Hepatocyte (in vitro differentiated cells): ENCODE results near the gene GPHN. TPM values are rescaled to one million over a fixed set of nuclear protein-coding genes. Genes with fewer than 3 reads are reported as not detected.

ENCODE experiments used
- DNase-seq: peaks from one replicate; pipeline ENCODE4 v3.0.0-alpha.2; 2016; ENCODE audit warnings: low spot score
- H2AFZ ChIP-seq: fragments of 200-600 bp; sonication (generic); 2 replicates; pipeline ENCODE4 v1.6.0; 2016; ENCODE audit warnings: antibody characterized with exemption, mild to moderate bottlenecking
- H3K27ac ChIP-seq: fragments of 200-600 bp; sonication (generic); 2 replicates; pipeline ENCODE4 v1.5.1; 2016; ENCODE audit warnings: mild to moderate bottlenecking
- H3K27me3 ChIP-seq: fragments of 200-600 bp; sonication (generic); 2 replicates; pipeline ENCODE4 v1.6.1; 2016
- H3K36me3 ChIP-seq: fragments of 200-600 bp; sonication (generic); replicated peaks from 2 replicates; pipeline ENCODE4 v1.5.1; 2016; ENCODE audit warnings: low read depth; ENCODE audit not compliant: insufficient read depth
- H3K4me1 ChIP-seq: fragments of 200-600 bp; sonication (generic); 2 replicates; pipeline ENCODE4 v1.5.1; 2016; ENCODE audit warnings: mild to moderate bottlenecking, moderate library complexity; ENCODE audit not compliant: insufficient read depth
- H3K4me2 ChIP-seq: fragments of 200-600 bp; sonication (generic); 2 replicates; pipeline ENCODE4 v1.6.0; 2016
- H3K4me3 ChIP-seq: fragments of 200-600 bp; sonication (generic); 2 replicates; pipeline ENCODE4 v1.5.1; 2016; ENCODE audit warnings: mild to moderate bottlenecking
- H3K79me2 ChIP-seq: fragments of 200-600 bp; sonication (generic); 2 replicates; pipeline ENCODE4 v1.6.0; 2017; ENCODE audit warnings: mild to moderate bottlenecking
- H3K9me2 ChIP-seq: fragments of 200-600 bp; sonication (generic); replicated peaks from 2 replicates; pipeline ENCODE4 v1.6.0; 2017; ENCODE audit warnings: mild to moderate bottlenecking; ENCODE audit not compliant: insufficient read depth
- H3K9me3 ChIP-seq: fragments of 200-600 bp; sonication (generic); 2 replicates; pipeline ENCODE4 v1.5.1; 2016; ENCODE audit warnings: low read depth, mild to moderate bottlenecking
- H4K20me1 ChIP-seq: fragments of 200-600 bp; sonication (generic); 2 replicates; pipeline ENCODE4 v1.6.0; 2016; ENCODE audit warnings: mild to moderate bottlenecking; ENCODE audit not compliant: insufficient read depth, poor library complexity, severe bottlenecking
- EZH2 ChIP-seq: fragments of 200-600 bp; sonication (generic); IDR thresholded peaks from 2 replicates; pipeline ENCODE4 v1.6.1; 2016; ENCODE audit warnings: antibody characterized with exemption, mild to moderate bottlenecking, borderline replicate concordance
- EZH2phosphoT487 ChIP-seq: fragments of 200-600 bp; sonication (generic); IDR thresholded peaks from one replicate; pipeline ENCODE4 v1.6.1; 2018; ENCODE audit warnings: antibody characterized with exemption, mild to moderate bottlenecking, low read depth, moderate library complexity; ENCODE audit not compliant: unreplicated experiment, severe bottlenecking
- WGBS: methylation state at CpG from one replicate; pipeline ENCODE4 v1.1.6; 2016; ENCODE audit warnings: low lambda C conversion rate; ENCODE audit errors: missing lambda C conversion rate; 5-methylcytosine and 5-hydroxymethylcytosine counted together
- polyA plus RNA-seq: library from polyadenylated mRNA; unstranded; fragments of >200 nt; fragmentation: Nextera tagmentation; extraction: Ambion mirVana; gene quantifications from 2 replicates; pipeline ENCODE4 v1.2.1, GENCODE V29; 2016
- total RNA-seq: library from RNA; depleted of rRNA; stranded (reverse); fragments of >200 nt; gene quantifications from 2 replicates; pipeline ENCODE4 v1.2.3, GENCODE V29; 2014
- TF ChIP-seq, protein P1 (sequence below): fragments of 200-600 bp; sonication (generic); IDR thresholded peaks from 2 replicates; pipeline ENCODE4 v1.5.1; 2016; ENCODE audit warnings: antibody characterized with exemption, mild to moderate bottlenecking; ENCODE audit not compliant: poor library complexity

GPHN gene
- total and polyA plus RNA-seq, 2 experiments from 2014 or later, result 9.3 to 10.7 TPM

- Histone ChIP-seq H2AFZ (no peak overlapping the region), H3K9me2 (no peaks in the 10 kb centered on the region), H3K36me3 (no peaks in the 10 kb centered on the region), H3K4me2 (no peak overlapping the region), H3K9me3 (no peaks in the 10 kb centered on the region), H3K4me3 (no peak overlapping the region), H3K27me3 (no peaks in the 10 kb centered on the region), H4K20me1 (no peaks in the 10 kb centered on the region), H3K79me2 (no peaks in the 10 kb centered on the region), H3K27ac (no peak overlapping the region), H3K4me1 (no peaks in the 10 kb centered on the region)
- 97% methylated on average over 3 of the region's 3 CpGs for WGBS
- TF ChIP-seq EZH2phosphoT487 (no peak), EZH2 (no peak)
- TF ChIP-seq, protein P1, sequence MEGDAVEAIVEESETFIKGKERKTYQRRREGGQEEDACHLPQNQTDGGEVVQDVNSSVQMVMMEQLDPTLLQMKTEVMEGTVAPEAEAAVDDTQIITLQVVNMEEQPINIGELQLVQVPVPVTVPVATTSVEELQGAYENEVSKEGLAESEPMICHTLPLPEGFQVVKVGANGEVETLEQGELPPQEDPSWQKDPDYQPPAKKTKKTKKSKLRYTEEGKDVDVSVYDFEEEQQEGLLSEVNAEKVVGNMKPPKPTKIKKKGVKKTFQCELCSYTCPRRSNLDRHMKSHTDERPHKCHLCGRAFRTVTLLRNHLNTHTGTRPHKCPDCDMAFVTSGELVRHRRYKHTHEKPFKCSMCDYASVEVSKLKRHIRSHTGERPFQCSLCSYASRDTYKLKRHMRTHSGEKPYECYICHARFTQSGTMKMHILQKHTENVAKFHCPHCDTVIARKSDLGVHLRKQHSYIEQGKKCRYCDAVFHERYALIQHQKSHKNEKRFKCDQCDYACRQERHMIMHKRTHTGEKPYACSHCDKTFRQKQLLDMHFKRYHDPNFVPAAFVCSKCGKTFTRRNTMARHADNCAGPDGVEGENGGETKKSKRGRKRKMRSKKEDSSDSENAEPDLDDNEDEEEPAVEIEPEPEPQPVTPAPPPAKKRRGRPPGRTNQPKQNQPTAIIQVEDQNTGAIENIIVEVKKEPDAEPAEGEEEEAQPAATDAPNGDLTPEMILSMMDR, result no peak
- DNase-seq, result no peak
Measured at GRCh38 chr14:67077921-67078320, 570.0 kb downstream of the GPHN start.

DNA sequence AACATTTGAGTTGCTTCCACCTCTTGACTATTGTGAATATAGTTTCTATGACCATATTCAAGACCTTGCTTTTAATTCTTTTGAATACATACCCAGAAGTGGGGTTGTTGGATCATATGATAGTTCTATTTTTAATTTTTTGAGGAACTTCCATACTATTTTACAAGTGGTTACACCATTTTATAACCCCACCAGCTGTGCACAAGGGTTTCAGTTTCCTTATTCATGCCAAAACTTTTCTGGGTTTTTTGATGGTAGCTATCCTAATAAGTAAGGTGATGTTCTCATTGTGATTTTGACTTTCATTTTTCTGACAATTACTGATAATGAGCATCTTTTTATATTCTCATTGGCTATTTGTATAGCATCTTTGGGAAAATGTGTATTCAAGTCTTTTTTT lies 571.9 kb downstream of the GPHN start:
- no peaks in the 10 kb centered on the region for H3K4me1 ChIP-seq
- H3K4me3 ChIP-seq, result no peak overlapping the region
- no peaks in the 10 kb centered on the region for H4K20me1 ChIP-seq
- no peaks in the 10 kb centered on the region for H3K9me3 ChIP-seq
- no peak overlapping the region for H3K27ac ChIP-seq
- H3K27me3 ChIP-seq, result no peaks in the 10 kb centered on the region
- H3K36me3 ChIP-seq, result no peaks in the 10 kb centered on the region
- no peaks in the 10 kb centered on the region for H3K9me2 ChIP-seq
- no peak overlapping the region for H3K4me2 ChIP-seq
- no peak for DNase-seq
- TF ChIP-seq, protein P1, result no peak
- TF ChIP-seq EZH2phosphoT487 (no peak), EZH2 (no peak)
- H2AFZ ChIP-seq, result no peak overlapping the region
- no peaks in the 10 kb centered on the region for H3K79me2 ChIP-seq

GRCh38 chr14:67108230-67108629 lies 600.3 kb downstream of the GPHN start:
- Histone ChIP-seq H3K27me3 (no peaks in the 10 kb centered on the region), H3K9me2 (no peaks in the 10 kb centered on the region), H3K9me3 (peaks cover 8% of the 10 kb centered on the region), H3K4me2 (no peak overlapping the region), H3K79me2 (no peaks in the 10 kb centered on the region), H2AFZ (no peak overlapping the region), H3K27ac (no peak overlapping the region), H3K36me3 (no peaks in the 10 kb centered on the region), H4K20me1 (no peaks in the 10 kb centered on the region), H3K4me3 (no peak overlapping the region), H3K4me1 (no peaks in the 10 kb centered on the region)
- WGBS, result 84% methylated on average over 1 of the region's 1 CpG
- no peak for DNase-seq
- TF ChIP-seq, protein P1, result no peak
- TF ChIP-seq EZH2phosphoT487 (no peak), EZH2 (no peak)

DNA sequence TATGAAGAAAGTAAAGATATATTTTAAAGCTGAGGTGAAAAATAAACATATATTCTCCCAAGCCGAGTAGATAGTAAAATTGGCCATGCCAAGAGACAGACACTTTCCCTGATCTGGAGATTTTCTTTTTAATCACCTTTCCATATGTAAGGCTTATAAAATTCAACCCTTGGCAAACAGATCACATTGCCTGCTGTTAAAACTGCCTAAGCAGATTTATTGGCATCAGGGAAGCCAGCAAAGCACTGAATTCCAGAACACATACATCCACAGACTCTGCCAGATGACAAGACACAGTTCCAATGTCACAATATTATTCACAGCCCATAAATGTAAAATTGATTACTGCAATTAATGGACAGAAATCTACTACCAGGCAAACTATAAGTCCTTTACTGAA lies 603.1 kb downstream of the GPHN start:
- no peaks in the 10 kb centered on the region for H3K36me3 ChIP-seq
- no peak overlapping the region for H2AFZ ChIP-seq
- H3K27ac ChIP-seq, result no peak overlapping the region
- no peaks in the 10 kb centered on the region for H3K27me3 ChIP-seq
- no peaks in the 10 kb centered on the region for H3K9me2 ChIP-seq
- no peak overlapping the region for H3K4me2 ChIP-seq
- DNase-seq, result no peak
- no peak for TF ChIP-seq EZH2phosphoT487
- TF ChIP-seq EZH2, result no peak
- TF ChIP-seq, protein P1, result no peak
- no peak overlapping the region for H3K4me3 ChIP-seq
- 44% methylated on average over 1 of the region's 1 CpG for WGBS
- no peaks in the 10 kb centered on the region for H4K20me1 ChIP-seq
- H3K79me2 ChIP-seq, result no peaks in the 10 kb centered on the region
- peaks cover 1% of the 10 kb centered on the region for H3K9me3 ChIP-seq
- no peaks in the 10 kb centered on the region for H3K4me1 ChIP-seq
